A673 (cell line): ENCODE results near the gene RPL37A. TPM values are rescaled to one million over a fixed set of nuclear protein-coding genes. Genes with fewer than 3 reads are reported as not detected.

Experiments used
- BruUV-seq: library from RNA; stranded (reverse); fragments of 400-500 nt; replicated peaks from 2 replicates; lab custom pipeline; 2021; lab: Mats Ljungman, UMichigan
- CTCF ChIA-PET: fragments of 300-600 bp; sonication (Branson Sonifier 250); formaldehyde crosslinking; loops from one replicate; lab custom pipeline; 2022; ENCODE audit warnings: antibody characterized with exemption; lab: Charles Lee
- POLR2A ChIA-PET: fragments of 300-600 bp; sonication (Branson Sonifier 250); formaldehyde crosslinking; loops from one replicate; lab custom pipeline; 2022; ENCODE audit warnings: antibody characterized with exemption; ENCODE audit not compliant: low non-redundant PET; lab: Charles Lee
- DNase-seq: peaks from one replicate; pipeline ENCODE4 v3.0.0-alpha.2; 2015; ENCODE audit warnings: low spot score
- H3K27ac ChIP-seq: fragments of 200-600 bp; sonication (generic); 2 replicates; pipeline ENCODE4 v1.5.1; 2016; ENCODE audit warnings: mixed run types, low read depth, mild to moderate bottlenecking, mixed read lengths, antibody characterized with exemption, low read length; ENCODE audit not compliant: poor library complexity, severe bottlenecking
- H3K27me3 ChIP-seq: fragments of 200-600 bp; sonication (generic); replicated peaks from 2 replicates; pipeline ENCODE4 v1.6.1; 2017; ENCODE audit warnings: mixed run types, low read depth, mild to moderate bottlenecking, mixed read lengths, antibody characterized with exemption, low read length; ENCODE audit not compliant: insufficient read depth, poor library complexity
- H3K36me3 ChIP-seq: fragments of 200-600 bp; sonication (generic); 2 replicates; pipeline ENCODE4 v1.6.1; 2016; ENCODE audit warnings: mixed run types, mild to moderate bottlenecking, mixed read lengths, antibody characterized with exemption, low read length; ENCODE audit not compliant: insufficient read depth, poor library complexity, severe bottlenecking
- H3K4me1 ChIP-seq: fragments of 200-600 bp; sonication (generic); 2 replicates; pipeline ENCODE4 v1.6.1; 2017; ENCODE audit warnings: mixed run types, mild to moderate bottlenecking, mixed read lengths, antibody characterized with exemption, low read length; ENCODE audit not compliant: insufficient read depth, poor library complexity, severe bottlenecking
- H3K4me3 ChIP-seq: fragments of 200-600 bp; sonication (generic); 2 replicates; pipeline ENCODE4 v1.5.1; 2016; ENCODE audit warnings: low read depth, mixed run types, mild to moderate bottlenecking, mixed read lengths, low read length; ENCODE audit not compliant: poor library complexity, severe bottlenecking
- H3K9me3 ChIP-seq: fragments of 200-600 bp; sonication (generic); 2 replicates; pipeline ENCODE4 v1.6.1; 2016; ENCODE audit warnings: mixed run types, low read depth, mild to moderate bottlenecking, mixed read lengths, antibody characterized with exemption, low read length; ENCODE audit not compliant: poor library complexity, severe bottlenecking
- CTCF ChIP-seq: fragments of 300-800, 200-600 bp; sonication (generic); conservative IDR thresholded peaks from 2 replicates; pipeline ENCODE4 v1.5.1; 2017; ENCODE audit warnings: low read depth, mild to moderate bottlenecking, antibody characterized with exemption, low read length, moderate library complexity, mixed read lengths
- EZH2 ChIP-seq: fragments of 200-600 bp; sonication (generic); IDR thresholded peaks from 2 replicates; pipeline ENCODE4 v1.6.1; 2017; ENCODE audit warnings: borderline replicate concordance, low read depth, mild to moderate bottlenecking, mixed read lengths, antibody characterized with exemption, low read length; ENCODE audit not compliant: poor library complexity, severe bottlenecking
- intact Hi-C: fragments of 100-400 bp; cut with micrococcal nuclease; formaldehyde crosslinking; loops from one replicate; pipeline ENCODE4 v1.10.0; 2022; ENCODE audit not compliant: unreplicated experiment
- total RNA-seq: library from RNA; stranded (reverse); gene quantifications from 2 replicates; pipeline ENCODE4 v1.2.3, GENCODE V29; 2021

Gene RPL37A
- total RNA-seq, 1 experiment from 2014 or later, result 2,455 TPM

DNA sequence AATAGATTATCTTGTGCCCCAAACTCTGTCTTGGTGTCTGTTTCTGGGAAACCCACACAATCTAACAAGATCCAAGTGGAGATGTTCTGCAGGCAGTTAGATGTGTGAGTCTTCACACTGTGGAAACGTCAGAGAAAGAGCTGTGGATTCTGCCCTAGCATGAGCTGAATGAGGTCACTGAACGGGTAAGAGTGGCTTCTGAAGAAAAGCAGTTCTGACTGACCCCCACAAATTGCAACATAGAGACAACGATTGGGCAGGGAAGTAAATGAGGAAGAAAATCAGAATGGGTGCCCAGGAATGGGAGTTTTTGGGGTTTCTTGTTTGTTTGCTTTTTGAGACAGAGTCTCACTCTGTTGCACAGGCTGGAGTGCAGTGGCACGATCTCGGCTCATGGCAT, 12.9 kb upstream of the RPL37A start:
- ChIA-PET CTCF (no interaction called here), POLR2A (no interaction called here)
- BruUV-seq, result no TSS peak
- Histone ChIP-seq H3K27me3 (no peaks in the 10 kb centered on the region), H3K4me3 (no peak overlapping the region), H3K9me3 (no peaks in the 10 kb centered on the region), H3K27ac (no peak overlapping the region), H3K4me1 (no peaks in the 10 kb centered on the region), H3K36me3 (peaks cover 3% of the 10 kb centered on the region)
- no peak for DNase-seq
- no peak for TF ChIP-seq EZH2
- TF ChIP-seq CTCF, result no peak
- intact Hi-C loops, result no loop called here

DNA sequence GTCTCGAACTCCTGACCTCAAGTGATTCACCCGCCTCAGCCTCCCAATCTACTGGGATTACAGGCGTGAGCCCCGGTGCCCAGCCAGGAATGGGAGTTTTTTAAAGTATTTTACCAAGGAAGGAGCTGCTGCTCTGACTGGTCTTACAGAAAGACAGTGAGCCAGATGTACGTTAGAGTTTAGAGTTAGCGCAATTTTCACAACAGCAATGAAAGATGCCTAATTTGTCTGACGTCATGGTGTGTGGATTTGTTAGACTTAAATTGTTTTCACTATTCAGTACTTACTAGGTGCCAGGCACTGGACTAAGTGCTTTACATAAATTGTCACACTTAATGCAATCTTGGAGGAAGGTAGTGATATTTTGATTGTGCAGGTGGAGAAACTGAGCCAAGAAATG, 12.4 kb upstream of the RPL37A start:
- TF ChIP-seq CTCF (no peak), EZH2 (no peak)
- ChIA-PET POLR2A (no interaction called here), CTCF (no interaction called here)
- Histone ChIP-seq H3K9me3 (no peaks in the 10 kb centered on the region), H3K4me1 (no peaks in the 10 kb centered on the region), H3K27ac (no peak overlapping the region), H3K4me3 (no peak overlapping the region), H3K36me3 (peaks cover 3% of the 10 kb centered on the region), H3K27me3 (no peaks in the 10 kb centered on the region)
- no TSS peak for BruUV-seq
- intact Hi-C loops, result no loop called here
- no peak for DNase-seq

DNA sequence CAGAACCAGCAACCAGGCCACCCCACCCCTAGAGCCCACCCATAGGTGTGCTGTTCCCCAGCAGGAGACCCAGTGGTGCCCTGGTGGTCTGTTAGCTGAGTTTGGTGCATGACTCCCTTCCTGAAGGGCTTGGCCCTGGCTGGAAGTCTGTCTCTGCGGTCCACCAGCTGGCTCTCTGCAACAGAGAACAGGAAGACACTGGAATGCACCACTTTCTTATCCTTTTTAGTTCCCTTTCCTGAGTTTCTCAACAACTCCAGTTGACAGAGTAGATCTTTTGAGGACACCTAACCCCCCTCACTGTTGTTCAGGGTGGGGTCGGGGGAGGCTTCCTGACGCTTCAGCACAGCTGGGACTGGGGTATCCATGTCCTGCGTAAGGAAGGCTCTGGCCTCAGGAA, 11.9 kb upstream of the RPL37A start:
- peaks cover 4% of the 10 kb centered on the region for H3K4me1 ChIP-seq
- DNase-seq, result no peak
- ChIA-PET POLR2A (no interaction called here), CTCF (no interaction called here)
- no TSS peak for BruUV-seq
- no peaks in the 10 kb centered on the region for H3K9me3 ChIP-seq
- no peaks in the 10 kb centered on the region for H3K27me3 ChIP-seq
- peaks cover 3% of the 10 kb centered on the region for H3K36me3 ChIP-seq
- intact Hi-C loops, result no loop called here
- H3K4me3 ChIP-seq, result no peak overlapping the region
- no peak for TF ChIP-seq CTCF
- no peak for TF ChIP-seq EZH2
- no peak overlapping the region for H3K27ac ChIP-seq
